Psoas muscle (tissue), 8 donors: ENCODE measurements around the gene FAAH2. TPM values are rescaled to one million over a fixed set of nuclear protein-coding genes. Genes with fewer than 3 reads are reported as not detected.
"Not testable (repeated sequence)": the region's sequence is repeated elsewhere in the genome, so short reads cannot be mapped to it uniquely, and the experiment has no call there.

ENCODE experiments used
- ATAC-seq, 4 donors: fragments of 200-7000 bp; cut with Tn5 transposase; one replicate each; pipeline ENCODE4 v1.9.1; 2020; ENCODE audit warnings: moderate library complexity in 3 of 4, mild to moderate bottlenecking in 2 of 4
- DNase-seq, 2 donors: peaks; one replicate each; pipeline ENCODE4 v3.0.0-alpha.2; 2020
- H3K27ac ChIP-seq: fragments of 200-600 bp; one replicate; pipeline ENCODE4 v1.8.0; 2022
- H3K27me3 ChIP-seq, 3 donors: fragments of 200-600 bp in 1 of 3; one replicate each; pipeline versions ENCODE4 v1.6.1 to v1.8.0; 2013 to 2022; ENCODE audit warnings: low read length in 2 of 3, mild to moderate bottlenecking in 2 of 3, moderate library complexity in 1 of 3; ENCODE audit not compliant: insufficient read depth in 3 of 3
- H3K36me3 ChIP-seq, 2 donors: fragments of 200-600 bp in 1 of 2; one replicate each; pipeline versions ENCODE4 v1.6.1 to v1.8.0; 2013 to 2022; ENCODE audit warnings: low read depth in 1 of 2, mild to moderate bottlenecking in 1 of 2, moderate library complexity in 1 of 2; ENCODE audit not compliant: insufficient read depth in 1 of 2
- H3K4me1 ChIP-seq: fragments of 200-600 bp; one replicate; pipeline ENCODE4 v1.8.0; 2022
- H3K4me3 ChIP-seq: fragments of 200-600 bp; one replicate; pipeline ENCODE4 v1.8.0; 2022; ENCODE audit warnings: mild to moderate bottlenecking
- H3K9me3 ChIP-seq: fragments of 200-600 bp; one replicate; pipeline ENCODE4 v1.8.0; 2022
- CTCF ChIP-seq: fragments of 200-600 bp; IDR thresholded peaks from one replicate; pipeline ENCODE4 v1.8.0; 2022; ENCODE audit warnings: antibody characterized with exemption
- WGBS, 3 donors: extraction: QIAGEN DNeasy Blood & Tissue Kit; methylation state at CpG; one replicate each; pipeline versions ENCODE4 v1.1.6 to v1.1.7; 2013; 5-methylcytosine and 5-hydroxymethylcytosine counted together
- intact Hi-C, 2 donors: fragments of 100-400 bp; cut with DNase I; formaldehyde crosslinking; loops; one replicate each; pipeline versions ENCODE4 v1.11.0 to v1.14.2; 2022
- polyA plus RNA-seq, 3 donors: library from polyadenylated mRNA; stranded (reverse); fragments of 200-250 nt; gene quantifications; one replicate each; pipeline ENCODE4 v1.2.3, GENCODE V29; 2013
- total RNA-seq, 4 donors: library from RNA; stranded (reverse); fragmentation: NEBNext Ultra II Directional in 2 of 4; extraction: Animal tissue kit (Norgen Biotek cat#: 25700) in 2 of 4; gene quantifications; one replicate each; pipeline versions ENCODE4 v1.2.1 to v1.2.4, GENCODE V29; 2021 to 2023
- donor health status: healthy with polysubstance abuse.
- donor health status: DM: no; HTN: no; CAD: no; lungs with moderate emphysema.
- donor health status: Bipolar disorder and iron deficiency.
- donor health status: healthy.
- donor health status: DM: yes; HTN: yes; CAD: no.
- donor health status: DM: no; HTN: no; CAD: no.
- donor health status: DM: no; HTN: no; CAD: no.
- donor health status: DM: yes; HTN: yes; CAD: no.

The FAAH2 gene
- total and polyA plus RNA-seq, 7 donors = 0.06 to 0.39 (median 0.32) TPM; not detected in 4

GRCh38 chrX:57313583-57314215 lies 27.2 kb downstream of the FAAH2 start:
- no peak for TF ChIP-seq CTCF
- intact Hi-C loops = no loop called here
- Histone ChIP-seq H3K36me3 (no peaks in the 10 kb centered on the region), H3K4me3 (no peak overlapping the region), H3K27ac (no peak overlapping the region), H3K27me3 (no peaks in the 10 kb centered on the region), H3K9me3 (peaks cover 15% of the 10 kb centered on the region), H3K4me1 (no peaks in the 10 kb centered on the region)
- DNase-seq (no peak), ATAC-seq (no peak)
- WGBS, 3 donors = 82 to 95% (median 87%) methylated on average over 2 of the region's 2 CpGs

GRCh38 chrX:57329008-57329407 lies 42.5 kb downstream of the FAAH2 start:
- DNase-seq = no peak
- no peaks in the 10 kb centered on the region for H3K9me3 ChIP-seq
- no peak for TF ChIP-seq CTCF
- no peaks in the 10 kb centered on the region for H3K27me3 ChIP-seq
- H3K4me1 ChIP-seq = no peaks in the 10 kb centered on the region
- H3K4me3 ChIP-seq = no peak overlapping the region
- no peaks in the 10 kb centered on the region for H3K36me3 ChIP-seq
- H3K27ac ChIP-seq = no peak overlapping the region
- ATAC-seq = no peak
- intact Hi-C loops = no loop called here

GRCh38 chrX:57335790-57336189 lies 49.3 kb downstream of the FAAH2 start:
- H3K4me1 ChIP-seq, H3K9me3 ChIP-seq, DNase-seq, ATAC-seq, intact Hi-C loops, H3K27ac ChIP-seq, H3K36me3 ChIP-seq, H3K4me3 ChIP-seq, H3K27me3 ChIP-seq: not testable (repeated sequence)
- 56 to 75% (median 63%) methylated on average over 2 of the region's 2 CpGs for WGBS, 3 donors

GRCh38 chrX:57353472-57354132 lies 67.1 kb downstream of the FAAH2 start:
- WGBS, 3 donors = 42 to 66% (median 52%) methylated on average over 2 of the region's 2 CpGs
- TF ChIP-seq CTCF = no peak
- Histone ChIP-seq H3K4me3 (no peak overlapping the region), H3K36me3 (no peaks in the 10 kb centered on the region), H3K9me3 (peaks cover 7% of the 10 kb centered on the region), H3K27me3 (no peaks in the 10 kb centered on the region), H3K27ac (no peak overlapping the region), H3K4me1 (no peaks in the 10 kb centered on the region)
- ATAC-seq = no peak
- intact Hi-C loops = no loop called here
- no peak for DNase-seq

GRCh38 chrX:57364145-57364544 lies 77.6 kb downstream of the FAAH2 start:
- TF ChIP-seq CTCF = no peak
- Histone ChIP-seq H3K36me3 (no peaks in the 10 kb centered on the region), H3K4me3 (no peak overlapping the region), H3K9me3 (no peaks in the 10 kb centered on the region), H3K27ac (no peak overlapping the region), H3K4me1 (no peaks in the 10 kb centered on the region), H3K27me3 (peaks cover 0 to 2% (median 0%) of the 10 kb centered on the region in 3 donors)
- DNase-seq (no peak), ATAC-seq (no peak)
- WGBS, 3 donors = 12 to 44% (median 33%) methylated on average over 1 of the region's 1 CpG
- intact Hi-C loops = no loop called here
